IMR-90 (cell line): ENCODE measurements around the gene RFTN1. TPM values are rescaled to one million over a fixed set of nuclear protein-coding genes. Genes with fewer than 3 reads are reported as not detected.

ENCODE experiments used
- ATAC-seq: fragments of 200-7000 bp; cut with Tn5 transposase; 2 replicates; pipeline ENCODE4 v1.9.1; 2020; ENCODE audit warnings: low read depth, mild to moderate bottlenecking, moderate library complexity
- BruUV-seq: library from RNA; stranded (reverse); fragments of 400-500 nt; replicated peaks from 2 replicates; lab custom pipeline; 2021; lab: Mats Ljungman, UMichigan
- CTCF ChIA-PET: fragments of 300-600 bp; formaldehyde crosslinking; extraction: SDS; loops from one replicate; lab custom pipeline; 2021; ENCODE audit warnings: antibody characterized with exemption; lab: Yijun Ruan, JAX
- POLR2A ChIA-PET: fragments of 300-600 bp; sonication (Branson Sonifier 250); formaldehyde crosslinking; loops from one replicate; lab custom pipeline; 2022; ENCODE audit warnings: antibody characterized with exemption; ENCODE audit not compliant: unreplicated experiment; lab: Charles Lee
- DNase-seq: peaks from one replicate; pipeline ENCODE4 v3.0.0; 2013
- H2AFZ ChIP-seq: replicated peaks from 2 replicates; pipeline ENCODE3; 2013; ENCODE audit warnings: low read length, mild to moderate bottlenecking; ENCODE audit not compliant: poor library complexity
- H2AK5ac ChIP-seq: 2 replicates; pipeline ENCODE4 v1.6.1; 2013; ENCODE audit warnings: low read depth, low read length, inconsistent platforms
- H2AK9ac ChIP-seq: replicated peaks from 2 replicates; pipeline ENCODE3; 2013; ENCODE audit warnings: mild to moderate bottlenecking, low read depth, low read length, moderate library complexity; ENCODE audit not compliant: poor library complexity
- H2BK120ac ChIP-seq: 2 replicates; pipeline ENCODE4 v1.6.1; 2013; ENCODE audit warnings: low read depth, low read length, inconsistent platforms
- H2BK15ac ChIP-seq: 3 replicates; pipeline ENCODE4 v1.6.1; 2013; ENCODE audit warnings: low read depth, low read length, inconsistent platforms
- H2BK20ac ChIP-seq: 2 replicates; pipeline ENCODE4 v1.6.1; 2013; ENCODE audit warnings: low read depth, mild to moderate bottlenecking, inconsistent platforms, low read length, moderate library complexity
- H2BK5ac ChIP-seq: 2 replicates; pipeline ENCODE4 v1.6.1; 2013; ENCODE audit warnings: mild to moderate bottlenecking, low read depth, low read length, inconsistent platforms; ENCODE audit not compliant: poor library complexity, severe bottlenecking
- H3K14ac ChIP-seq: replicated peaks from 2 replicates; pipeline ENCODE4 v1.6.1; 2013; ENCODE audit warnings: low read depth, low read length, inconsistent platforms
- H3K18ac ChIP-seq: 2 replicates; pipeline ENCODE4 v1.6.1; 2013; ENCODE audit warnings: low read depth, low read length, control low read depth
- H3K23ac ChIP-seq: 2 replicates; pipeline ENCODE4 v1.6.1; 2013; ENCODE audit warnings: low read depth, low read length, inconsistent platforms
- H3K27ac ChIP-seq: 2 replicates; pipeline ENCODE4 v1.5.1; 2013; ENCODE audit warnings: mild to moderate bottlenecking, control low read depth, low read length; ENCODE audit not compliant: insufficient read depth
- H3K27me3 ChIP-seq: 2 replicates; pipeline ENCODE4 v1.6.1; 2013; ENCODE audit warnings: low read length; ENCODE audit not compliant: control insufficient read depth, insufficient read depth
- H3K36me3 ChIP-seq: 2 replicates; pipeline ENCODE4 v1.6.1; 2013; ENCODE audit warnings: low read length, mixed read lengths; ENCODE audit not compliant: control insufficient read depth, insufficient read depth
- H3K4ac ChIP-seq: 2 replicates; pipeline ENCODE4 v1.6.1; 2013; ENCODE audit warnings: low read depth, low read length, inconsistent platforms
- H3K4me1 ChIP-seq: 2 replicates; pipeline ENCODE4 v1.6.1; 2013; ENCODE audit warnings: low read length, mixed read lengths; ENCODE audit not compliant: control insufficient read depth, insufficient read depth
- H3K4me2 ChIP-seq: 2 replicates; pipeline ENCODE4 v1.6.1; 2013; ENCODE audit warnings: low read depth, mild to moderate bottlenecking, control low read depth, low read length, moderate library complexity
- H3K4me3 ChIP-seq: 2 replicates; pipeline ENCODE4 v1.5.1; 2013; ENCODE audit warnings: low read depth, mild to moderate bottlenecking, control low read depth, low read length, moderate library complexity; ENCODE audit not compliant: insufficient read depth
- H3K56ac ChIP-seq: 2 replicates; pipeline ENCODE4 v1.6.1; 2013; ENCODE audit warnings: low read length, inconsistent platforms; ENCODE audit not compliant: insufficient read depth; ENCODE audit errors: extremely low read depth
- H3K79me1 ChIP-seq, 2 experiments: 2 replicates each; pipeline ENCODE4 v1.6.1; 2013; ENCODE audit warnings: low read length in 2 of 2, inconsistent platforms in 1 of 2, low read depth in 1 of 2
- H3K9ac ChIP-seq: 2 replicates; pipeline ENCODE4 v1.6.1; 2013; ENCODE audit warnings: low read depth, low read length, control low read depth
- H3K9me1 ChIP-seq: 2 replicates; pipeline ENCODE4 v1.6.1; 2013; ENCODE audit warnings: low read length, inconsistent platforms; ENCODE audit not compliant: insufficient read depth
- H3K9me3 ChIP-seq: 2 replicates; pipeline ENCODE4 v1.6.1; 2013; ENCODE audit warnings: low read length; ENCODE audit not compliant: control insufficient read depth, insufficient read depth
- H4K20me1 ChIP-seq: 2 replicates; pipeline ENCODE4 v1.6.1; 2013; ENCODE audit warnings: low read length, inconsistent platforms; ENCODE audit not compliant: insufficient read depth
- H4K5ac ChIP-seq: 2 replicates; pipeline ENCODE4 v1.6.1; 2013; ENCODE audit warnings: mild to moderate bottlenecking, low read depth, low read length, control low read depth
- H4K8ac ChIP-seq, 2 experiments: 2 replicates each; pipeline ENCODE4 v1.6.1; 2013; ENCODE audit warnings: low read depth in 2 of 2, low read length in 2 of 2, control low read depth in 1 of 2, inconsistent platforms in 1 of 2
- H4K91ac ChIP-seq: 2 replicates; pipeline ENCODE4 v1.6.1; 2013; ENCODE audit warnings: low read depth, low read length, inconsistent platforms; ENCODE audit not compliant: insufficient read depth
- BHLHE40 ChIP-seq: fragments of 150-350 bp; IDR thresholded peaks from 2 replicates; pipeline ENCODE4 v1.6.1; 2016; ENCODE audit warnings: mild to moderate bottlenecking, low read depth, low read length
- CEBPB ChIP-seq: IDR thresholded peaks from 2 replicates; pipeline ENCODE4 v1.6.1; 2012; ENCODE audit warnings: low read depth, low read length, improper control_type of control experiment
- CHD1 ChIP-seq: IDR thresholded peaks from 2 replicates; pipeline ENCODE4 v1.6.1; 2012; ENCODE audit warnings: low read depth, low read length, improper control_type of control experiment
- FOS ChIP-seq: fragments of 150-350 bp; IDR thresholded peaks from 2 replicates; pipeline ENCODE4 v1.6.1; 2016; ENCODE audit warnings: low read depth, low read length
- MAFK ChIP-seq: IDR thresholded peaks from 2 replicates; pipeline ENCODE4 v1.6.1; 2012; ENCODE audit warnings: low read depth, low read length, improper control_type of control experiment
- MAZ ChIP-seq: IDR thresholded peaks from 2 replicates; pipeline ENCODE4 v1.6.1; 2012; ENCODE audit warnings: low read depth, mild to moderate bottlenecking, low read length, improper control_type of control experiment, moderate library complexity, borderline replicate concordance
- NFE2L2 ChIP-seq: fragments of 150-350 bp; IDR thresholded peaks from 2 replicates; pipeline ENCODE4 v1.6.1; 2016; ENCODE audit warnings: low read depth, mild to moderate bottlenecking, low read length
- POLR2A ChIP-seq: IDR thresholded peaks from 2 replicates; pipeline ENCODE4 v1.6.1; 2012; ENCODE audit warnings: mild to moderate bottlenecking, low read depth, low read length
- RAD21 ChIP-seq: IDR thresholded peaks from 2 replicates; pipeline ENCODE4 v1.6.1; 2012; ENCODE audit warnings: low read length, improper control_type of control experiment
- RCOR1 ChIP-seq: IDR thresholded peaks from 2 replicates; pipeline ENCODE4 v1.6.1; 2012; ENCODE audit warnings: mild to moderate bottlenecking, low read length, improper control_type of control experiment; ENCODE audit not compliant: insufficient replicate concordance
- RFX5 ChIP-seq: IDR thresholded peaks from 2 replicates; pipeline ENCODE4 v1.8.0; 2012; ENCODE audit warnings: low read depth, mild to moderate bottlenecking, low read length, moderate library complexity
- SMC3 ChIP-seq: fragments of 150-350 bp; IDR thresholded peaks from 2 replicates; pipeline ENCODE4 v1.6.1; 2016; ENCODE audit warnings: low read depth, mild to moderate bottlenecking, antibody characterized with exemption, low read length, moderate library complexity
- WGBS, 2 experiments: methylation state at CpG; one replicate each; pipeline versions ENCODE4 v1.1.5 to v1.1.7; 2013; ENCODE audit warnings: missing lambda C conversion rate in 2 of 2; ENCODE audit not compliant: insufficient read length in 1 of 2; ENCODE audit errors: extremely low coverage in 2 of 2; 5-methylcytosine and 5-hydroxymethylcytosine counted together
- dilution Hi-C: fragments of 300-500 bp; cut with HindIII; formaldehyde crosslinking; loops from one replicate; pipeline ENCODE4 v1.14.3; 2018; ENCODE audit warnings: low sequenced_read_pairs; ENCODE audit not compliant: unreplicated experiment
- in situ Hi-C: fragments of 300-500 bp; cut with MboI; formaldehyde crosslinking; loops from 3 replicates; pipeline ENCODE4 v1.14.3; 2019; ENCODE audit warnings: low sequenced_read_pairs, inconsistent platforms, mixed read lengths
- intact Hi-C: fragments of 100-400 bp; cut with micrococcal nuclease; formaldehyde crosslinking; loops from 2 replicates; pipeline ENCODE4 v1.10.0; 2022
- polyA plus RNA-seq, 3 experiments: library from polyadenylated mRNA; depleted of rRNA; stranded (reverse); fragments of >200 nt; gene quantifications; 2 replicates each; pipeline ENCODE4 v1.2.3, GENCODE V29; 2012; ENCODE audit warnings: low replicate concordance in 1 of 3
- total RNA-seq: library from RNA; depleted of rRNA; stranded (reverse); fragments of >200 nt; gene quantifications from 2 replicates; pipeline ENCODE4 v1.2.3, GENCODE V29; 2012
- TF ChIP-seq, protein P1 (sequence below): fragments of 150-350 bp; IDR thresholded peaks from 2 replicates; pipeline ENCODE4 v1.6.1; 2017; ENCODE audit warnings: mild to moderate bottlenecking, antibody characterized with exemption, low read length, low read depth
- TF ChIP-seq, protein P2 (sequence below): conservative IDR thresholded peaks from 2 replicates; pipeline ENCODE4 v1.5.1; 2012; ENCODE audit warnings: mild to moderate bottlenecking, low read depth, low read length, improper control_type of control experiment
- TF ChIP-seq, protein P3 (sequence below): fragments of 150-350 bp; IDR thresholded peaks from 2 replicates; pipeline ENCODE4 v1.6.1; 2016; ENCODE audit warnings: low read depth, mild to moderate bottlenecking, low read length, moderate library complexity, borderline replicate concordance

The RFTN1 gene
- total and polyA plus RNA-seq, 2 of the 4 experiments (the other 2 are of a cell fraction): 45.0 to 52.0 TPM

DNA sequence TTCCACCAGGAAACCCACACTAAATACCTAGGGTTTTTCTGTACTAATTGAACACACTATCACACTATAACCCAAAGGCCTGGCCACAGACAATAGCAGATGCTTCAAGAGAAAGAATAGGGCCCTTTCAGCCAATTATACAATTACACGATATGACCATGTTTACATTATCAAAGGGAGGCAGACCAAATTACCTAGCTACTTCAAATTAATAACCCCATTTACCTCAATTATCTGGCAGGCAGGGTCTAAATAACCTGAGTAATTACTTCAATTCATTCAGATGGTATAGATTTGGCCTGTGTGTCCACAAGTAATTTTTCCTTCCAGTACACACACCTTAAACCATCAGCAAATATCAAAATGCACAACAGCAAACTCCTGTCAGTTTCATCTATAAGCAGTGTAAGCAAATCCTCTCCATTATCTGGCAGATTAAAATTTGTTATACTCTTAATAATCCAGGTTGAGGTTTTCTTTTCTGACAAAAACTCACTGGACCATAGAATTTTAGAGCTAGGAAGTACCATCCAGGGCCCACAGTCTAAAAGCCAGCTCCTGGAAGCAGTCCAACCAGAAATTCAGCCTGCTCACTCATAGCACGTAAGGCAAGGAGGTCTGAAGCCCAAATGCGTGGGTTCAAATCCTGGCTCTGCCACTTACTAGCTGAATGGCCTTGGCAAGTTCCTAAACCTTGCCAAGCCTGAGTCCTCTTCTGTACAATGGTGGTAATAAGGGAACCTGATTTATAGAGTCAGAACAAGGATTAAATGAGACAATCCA is 51.8 kb downstream of the RFTN1 start:
- Histone ChIP-seq H2BK5ac (no peak overlapping the region), H4K5ac (no peak overlapping the region), H3K27ac (no peak overlapping the region), H3K9ac (no peak overlapping the region), H2AFZ (no peak overlapping the region), H2BK20ac (no peak overlapping the region), H3K23ac (no peak overlapping the region), H4K8ac (no peak overlapping the region), H3K4me2 (no peak overlapping the region), H2BK120ac (no peak overlapping the region), H2AK9ac (no peak overlapping the region), H2AK5ac (no peak overlapping the region), H3K4me3 (no peak overlapping the region), H3K18ac (no peak overlapping the region), H3K36me3 (peaks cover 12% of the 10 kb centered on the region), H3K27me3 (no peaks in the 10 kb centered on the region), H3K56ac (no peak overlapping the region), H3K4me1 (0 out of 2 replicates have a peak, but pooled peaks cover 2% of the 10 kb centered on the region), H3K14ac (no peak overlapping the region), H3K9me1 (peaks cover 10% of the 10 kb centered on the region), H3K79me1 (peaks cover 40 to 62% of the 10 kb centered on the region in 2 experiments), H4K91ac (no peak overlapping the region), H3K9me3 (no peaks in the 10 kb centered on the region), H3K4ac (no peak overlapping the region), H4K20me1 (peaks cover 13% of the 10 kb centered on the region; the same call in 1 of the 2 replicates), H2BK15ac (no peak overlapping the region)
- intact Hi-C loops: no loop called here
- no TSS peak for BruUV-seq
- DNase-seq (no peak), ATAC-seq (no peak)
- CTCF ChIA-PET: no interaction called here
- POLR2A ChIA-PET: interaction anchor here (0.6 kb wide), 1 partner anchor 14 kb away, joined by 3 read pairs; no protein-coding TSS in a partner anchor
- no CpG with 5 or more reads among the region's 3 CpGs for WGBS, 2 experiments
- dilution Hi-C loops: no loop called here
- in situ Hi-C loops: no loop called here
- TF ChIP-seq MAZ (no peak), SMC3 (no peak), RAD21 (no peak), CHD1 (no peak), RCOR1 (no peak), MAFK (no peak), CEBPB (no peak), RFX5 (no peak), FOS (no peak), NFE2L2 (no peak), POLR2A (no peak), BHLHE40 (no peak)
- TF ChIP-seq, protein P1, sequence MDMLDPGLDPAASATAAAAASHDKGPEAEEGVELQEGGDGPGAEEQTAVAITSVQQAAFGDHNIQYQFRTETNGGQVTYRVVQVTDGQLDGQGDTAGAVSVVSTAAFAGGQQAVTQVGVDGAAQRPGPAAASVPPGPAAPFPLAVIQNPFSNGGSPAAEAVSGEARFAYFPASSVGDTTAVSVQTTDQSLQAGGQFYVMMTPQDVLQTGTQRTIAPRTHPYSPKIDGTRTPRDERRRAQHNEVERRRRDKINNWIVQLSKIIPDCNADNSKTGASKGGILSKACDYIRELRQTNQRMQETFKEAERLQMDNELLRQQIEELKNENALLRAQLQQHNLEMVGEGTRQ: no peak
- TF ChIP-seq, protein P2, sequence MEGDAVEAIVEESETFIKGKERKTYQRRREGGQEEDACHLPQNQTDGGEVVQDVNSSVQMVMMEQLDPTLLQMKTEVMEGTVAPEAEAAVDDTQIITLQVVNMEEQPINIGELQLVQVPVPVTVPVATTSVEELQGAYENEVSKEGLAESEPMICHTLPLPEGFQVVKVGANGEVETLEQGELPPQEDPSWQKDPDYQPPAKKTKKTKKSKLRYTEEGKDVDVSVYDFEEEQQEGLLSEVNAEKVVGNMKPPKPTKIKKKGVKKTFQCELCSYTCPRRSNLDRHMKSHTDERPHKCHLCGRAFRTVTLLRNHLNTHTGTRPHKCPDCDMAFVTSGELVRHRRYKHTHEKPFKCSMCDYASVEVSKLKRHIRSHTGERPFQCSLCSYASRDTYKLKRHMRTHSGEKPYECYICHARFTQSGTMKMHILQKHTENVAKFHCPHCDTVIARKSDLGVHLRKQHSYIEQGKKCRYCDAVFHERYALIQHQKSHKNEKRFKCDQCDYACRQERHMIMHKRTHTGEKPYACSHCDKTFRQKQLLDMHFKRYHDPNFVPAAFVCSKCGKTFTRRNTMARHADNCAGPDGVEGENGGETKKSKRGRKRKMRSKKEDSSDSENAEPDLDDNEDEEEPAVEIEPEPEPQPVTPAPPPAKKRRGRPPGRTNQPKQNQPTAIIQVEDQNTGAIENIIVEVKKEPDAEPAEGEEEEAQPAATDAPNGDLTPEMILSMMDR: no peak
- TF ChIP-seq, protein P3, sequence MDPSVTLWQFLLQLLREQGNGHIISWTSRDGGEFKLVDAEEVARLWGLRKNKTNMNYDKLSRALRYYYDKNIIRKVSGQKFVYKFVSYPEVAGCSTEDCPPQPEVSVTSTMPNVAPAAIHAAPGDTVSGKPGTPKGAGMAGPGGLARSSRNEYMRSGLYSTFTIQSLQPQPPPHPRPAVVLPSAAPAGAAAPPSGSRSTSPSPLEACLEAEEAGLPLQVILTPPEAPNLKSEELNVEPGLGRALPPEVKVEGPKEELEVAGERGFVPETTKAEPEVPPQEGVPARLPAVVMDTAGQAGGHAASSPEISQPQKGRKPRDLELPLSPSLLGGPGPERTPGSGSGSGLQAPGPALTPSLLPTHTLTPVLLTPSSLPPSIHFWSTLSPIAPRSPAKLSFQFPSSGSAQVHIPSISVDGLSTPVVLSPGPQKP: no peak
